KOPT-K1 (cell line): Measurements from ENCODE around the gene MSX1.

Experiments used
- H3K27ac ChIP-seq: fragments of 200-600 bp; sonication (generic); 2 replicates; pipeline ENCODE4 v1.5.1; 2016; ENCODE audit warnings: antibody characterized with exemption, mild to moderate bottlenecking, low read depth, low read length; ENCODE audit not compliant: poor library complexity, severe bottlenecking
- H3K36me3 ChIP-seq: fragments of 200-600 bp; sonication (generic); 2 replicates; pipeline ENCODE4 v1.5.1; 2017; ENCODE audit warnings: antibody characterized with exemption, mild to moderate bottlenecking, low read length, moderate library complexity; ENCODE audit not compliant: insufficient read depth
- H3K9me3 ChIP-seq: fragments of 200-600 bp; sonication (generic); 2 replicates; pipeline ENCODE4 v1.5.1; 2017; ENCODE audit warnings: antibody characterized with exemption, low read length, mild to moderate bottlenecking; ENCODE audit not compliant: insufficient read depth, poor library complexity, severe bottlenecking

Gene MSX1

DNA sequence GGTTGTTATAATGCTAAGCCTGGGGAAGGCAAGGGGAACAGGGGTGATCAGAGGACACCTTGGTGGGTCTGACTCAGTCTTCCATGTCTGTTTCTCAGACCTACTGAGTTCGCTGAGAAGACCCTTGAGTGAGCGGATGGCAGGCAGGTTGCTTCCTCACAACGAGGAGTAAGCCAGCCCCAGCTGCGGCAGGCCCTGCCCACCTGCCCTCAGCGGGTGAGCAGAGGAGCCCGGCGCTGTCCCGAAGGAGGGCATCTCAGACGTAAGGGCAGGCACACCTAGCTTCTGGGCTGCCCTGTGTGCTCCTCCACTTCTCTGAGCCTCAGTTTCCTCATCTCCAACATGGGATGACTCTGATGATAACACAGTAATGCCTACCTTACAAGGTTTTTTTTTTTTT lies 30.3 kb downstream of the MSX1 start:
- no peak overlapping the region for H3K27ac ChIP-seq
- H3K36me3 ChIP-seq: no peaks in the 10 kb centered on the region
- H3K9me3 ChIP-seq: no peaks in the 10 kb centered on the region

DNA sequence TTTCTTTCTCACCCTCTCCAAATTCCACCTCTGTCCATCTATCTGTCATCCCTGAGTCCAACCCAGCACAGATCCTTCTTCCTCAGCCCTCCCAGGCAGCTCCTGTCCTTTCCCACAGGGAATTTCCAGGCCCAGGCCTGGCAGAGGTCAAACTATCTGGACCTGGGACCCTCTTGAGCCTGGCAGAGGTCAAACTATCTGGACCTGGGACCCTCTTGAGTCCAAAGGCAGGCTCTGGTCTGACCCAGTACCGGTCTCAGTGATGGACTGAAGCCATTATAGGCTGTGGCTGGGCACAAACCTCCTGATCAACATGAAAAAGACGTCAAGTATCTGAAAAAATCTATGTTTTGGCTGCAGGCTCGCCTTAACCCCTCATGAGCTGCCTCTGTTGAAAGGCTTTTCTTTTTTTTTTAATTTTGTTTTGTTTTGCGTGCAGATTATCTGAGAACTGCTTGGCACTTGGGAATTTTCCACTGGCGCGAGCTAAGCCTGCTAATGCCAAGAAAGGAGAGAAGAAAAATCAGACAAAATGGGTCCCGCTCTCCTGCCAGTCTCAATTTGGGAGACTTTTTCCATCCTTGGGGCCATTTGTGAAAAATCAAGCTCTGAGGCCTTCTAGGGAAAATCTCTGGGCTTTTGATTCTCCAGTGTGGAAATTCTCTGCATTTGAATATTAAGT lies 31.2 kb downstream of the MSX1 start:
- H3K9me3 ChIP-seq: no peaks in the 10 kb centered on the region
- H3K36me3 ChIP-seq: no peaks in the 10 kb centered on the region
- H3K27ac ChIP-seq: no peak overlapping the region

DNA sequence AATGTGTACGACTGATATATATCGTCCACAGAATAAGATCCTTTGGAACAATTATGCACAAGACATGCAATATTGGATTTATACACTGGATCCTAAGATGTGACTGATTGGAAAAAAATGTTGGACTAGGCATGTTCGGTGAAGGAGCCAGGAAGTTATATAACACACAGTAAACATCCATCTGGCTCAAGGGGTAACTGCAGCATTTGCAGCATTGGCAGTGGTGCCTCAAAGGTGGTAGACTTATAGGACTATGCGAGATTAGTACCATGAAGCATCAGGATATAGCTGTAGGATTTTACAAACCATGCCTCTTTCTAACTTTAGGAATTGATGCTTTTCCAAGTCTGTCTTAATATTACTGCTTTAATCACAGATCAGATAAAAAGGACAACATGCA lies 34.3 kb downstream of the MSX1 start:
- Histone ChIP-seq H3K9me3 (no peaks in the 10 kb centered on the region), H3K36me3 (no peaks in the 10 kb centered on the region), H3K27ac (no peak overlapping the region)

DNA sequence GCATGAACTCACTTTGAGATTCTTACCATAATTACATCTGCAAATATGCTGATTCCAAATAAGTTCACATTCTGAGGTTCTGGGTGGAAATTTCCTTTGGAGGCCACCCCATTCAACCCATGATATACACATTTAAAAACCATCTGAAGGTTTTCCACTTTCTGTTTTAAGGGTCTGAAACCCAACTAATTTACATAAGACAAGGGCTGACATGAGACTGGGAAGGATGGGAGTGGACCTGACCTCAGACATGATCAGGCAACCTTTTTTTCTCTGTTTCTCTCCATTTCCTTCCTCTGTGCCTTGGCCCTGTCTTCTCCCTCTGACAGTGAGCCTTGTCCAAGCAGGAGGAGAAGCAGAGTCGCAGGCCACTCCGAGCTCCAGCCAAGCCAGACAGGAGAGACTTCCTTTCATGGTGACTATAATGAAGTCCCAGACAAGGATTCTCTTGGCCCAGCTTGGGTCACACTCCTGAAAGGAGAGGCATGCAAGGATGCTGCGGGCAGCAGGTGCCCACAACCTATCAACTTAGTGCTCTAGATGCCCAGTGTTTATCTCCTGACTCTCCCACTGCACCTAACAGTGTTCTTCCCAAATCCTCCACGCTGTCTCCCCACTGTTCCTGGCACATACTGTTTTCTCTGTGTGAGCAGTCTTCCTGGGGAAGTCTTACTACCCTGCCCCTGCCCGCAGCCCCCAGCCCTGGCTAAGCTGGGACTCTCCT lies 39.9 kb downstream of the MSX1 start:
- Histone ChIP-seq H3K36me3 (no peaks in the 10 kb centered on the region), H3K27ac (no peak overlapping the region), H3K9me3 (no peaks in the 10 kb centered on the region)

DNA sequence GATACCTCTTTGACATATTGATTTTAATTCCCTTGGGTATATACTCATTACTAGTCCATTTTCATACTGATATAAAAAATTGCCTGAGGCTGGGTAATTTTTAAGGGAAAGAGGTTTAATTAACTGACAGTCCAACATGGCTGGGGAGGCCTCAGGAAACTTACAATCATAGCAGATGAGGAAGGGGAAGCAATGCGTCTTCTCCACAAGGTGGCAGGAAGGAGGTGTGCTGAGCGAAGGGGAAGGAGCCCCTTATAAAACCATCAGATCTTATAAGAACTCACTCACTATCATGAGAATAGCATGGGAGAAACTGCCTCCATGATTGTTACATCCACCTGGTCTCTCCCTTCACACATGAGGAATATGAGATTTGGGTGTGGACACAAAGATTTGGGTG lies 42.4 kb downstream of the MSX1 start:
- H3K36me3 ChIP-seq: no peaks in the 10 kb centered on the region
- no peaks in the 10 kb centered on the region for H3K9me3 ChIP-seq
- H3K27ac ChIP-seq: no peak overlapping the region

DNA sequence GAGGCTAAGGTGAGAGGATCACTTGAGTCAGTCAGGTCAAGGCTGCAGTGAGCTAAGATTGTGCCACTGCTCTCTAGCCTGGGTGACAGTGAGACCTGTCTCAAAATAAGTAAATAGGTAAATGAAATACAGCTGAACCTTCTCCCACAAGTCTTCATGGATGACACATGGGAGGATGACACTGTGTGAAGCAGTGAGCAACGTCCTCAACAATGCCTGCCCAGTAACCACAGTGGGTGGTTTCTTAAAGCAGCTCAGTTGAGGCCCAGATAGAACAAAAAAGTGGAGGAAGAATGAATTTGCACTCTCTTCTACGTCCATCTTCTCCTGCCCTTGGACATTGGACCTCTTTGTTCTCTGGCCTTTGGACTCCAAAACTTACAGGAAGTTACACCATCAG lies 52.7 kb downstream of the MSX1 start:
- Histone ChIP-seq H3K27ac (no peak overlapping the region), H3K36me3 (no peaks in the 10 kb centered on the region), H3K9me3 (no peaks in the 10 kb centered on the region)

DNA sequence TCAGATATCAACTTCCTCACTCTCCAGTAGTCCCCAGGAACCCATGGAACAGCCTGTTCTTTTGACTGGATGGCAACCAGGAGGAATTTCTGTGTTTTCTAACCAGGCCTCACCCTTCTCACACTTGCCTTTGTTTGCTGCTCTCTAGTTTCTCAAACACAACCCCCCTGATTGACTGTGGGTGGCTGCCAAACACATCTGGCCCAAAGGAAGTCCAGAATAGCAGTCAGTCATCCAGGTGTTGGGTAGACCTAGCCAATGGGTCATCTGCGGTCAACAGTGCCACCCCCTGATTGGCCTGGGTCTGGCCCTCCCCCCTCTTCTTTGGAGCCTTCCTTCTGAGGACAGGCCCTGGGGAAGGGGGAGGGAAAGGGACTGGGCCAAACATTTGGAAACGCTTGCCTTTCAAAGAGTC lies 53.7 kb downstream of the MSX1 start:
- Histone ChIP-seq H3K27ac (no peak overlapping the region), H3K36me3 (no peaks in the 10 kb centered on the region), H3K9me3 (no peaks in the 10 kb centered on the region)
